Progenitor cell of endocrine pancreas (in vitro differentiated cells): ENCODE measurements around the gene RAB11FIP2. TPM values are rescaled to one million over a fixed set of nuclear protein-coding genes. Genes with fewer than 3 reads are reported as not detected.

Experiments used
- DNase-seq: peaks from one replicate; pipeline ENCODE4 v3.0.0; 2021; ENCODE audit warnings: low spot score; ENCODE audit not compliant: unreplicated experiment
- H3K27ac Mint-ChIP-seq: 2 replicates; pipeline ENCODE4 v1.8.0; 2021; ENCODE audit warnings: mild to moderate bottlenecking, moderate library complexity, mixed read lengths
- H3K27me3 Mint-ChIP-seq: 2 replicates; pipeline ENCODE4 v1.8.0; 2021; ENCODE audit warnings: mixed read lengths
- H3K36me3 Mint-ChIP-seq: 2 replicates; pipeline ENCODE4 v1.8.0; 2022; ENCODE audit warnings: mixed read lengths; ENCODE audit not compliant: insufficient read depth
- H3K4me1 Mint-ChIP-seq: 2 replicates; pipeline ENCODE4 v1.8.0; 2021; ENCODE audit warnings: low read depth, mixed read lengths
- H3K4me3 Mint-ChIP-seq: 2 replicates; pipeline ENCODE4 v1.8.0; 2021; ENCODE audit warnings: low read depth, mild to moderate bottlenecking, moderate library complexity, mixed read lengths
- H3K9me3 Mint-ChIP-seq: 2 replicates; pipeline ENCODE4 v1.8.0; 2021; ENCODE audit warnings: low read depth, mixed read lengths
- total RNA-seq: library from RNA; stranded (reverse); gene quantifications from 2 replicates; pipeline ENCODE4 v1.2.1, GENCODE V29; 2021
- TF ChIP-seq, protein P1 (sequence below): fragments of 200-600 bp; sonication (generic); IDR thresholded peaks from one replicate; pipeline ENCODE4 v1.5.0; 2021; ENCODE audit warnings: antibody characterized with exemption, mild to moderate bottlenecking; ENCODE audit not compliant: unreplicated experiment

Gene RAB11FIP2
- total RNA-seq, 1 donor from 2014 or later: 17.6 TPM

DNA sequence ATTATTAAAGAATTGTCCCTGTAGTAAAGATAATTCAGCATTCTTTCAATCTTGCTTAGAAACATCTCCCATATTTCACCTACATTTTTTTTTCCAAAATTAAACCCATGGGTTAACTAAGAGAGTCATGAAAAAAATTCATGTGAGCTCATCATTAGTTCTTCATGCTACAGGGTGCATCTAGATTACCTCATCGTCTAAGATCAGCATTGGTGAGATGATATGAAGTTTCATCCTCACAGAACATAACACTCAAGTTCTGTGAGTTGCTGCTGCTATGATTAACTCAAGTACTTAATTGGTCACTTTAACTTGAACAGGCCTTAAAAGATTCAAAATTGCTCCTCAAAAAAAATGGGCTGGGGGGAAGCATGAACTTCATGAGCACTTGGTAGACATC, 50.0 kb downstream of the RAB11FIP2 start:
- no peak overlapping the region for H3K4me3 Mint-ChIP-seq
- TF ChIP-seq, protein P1, sequence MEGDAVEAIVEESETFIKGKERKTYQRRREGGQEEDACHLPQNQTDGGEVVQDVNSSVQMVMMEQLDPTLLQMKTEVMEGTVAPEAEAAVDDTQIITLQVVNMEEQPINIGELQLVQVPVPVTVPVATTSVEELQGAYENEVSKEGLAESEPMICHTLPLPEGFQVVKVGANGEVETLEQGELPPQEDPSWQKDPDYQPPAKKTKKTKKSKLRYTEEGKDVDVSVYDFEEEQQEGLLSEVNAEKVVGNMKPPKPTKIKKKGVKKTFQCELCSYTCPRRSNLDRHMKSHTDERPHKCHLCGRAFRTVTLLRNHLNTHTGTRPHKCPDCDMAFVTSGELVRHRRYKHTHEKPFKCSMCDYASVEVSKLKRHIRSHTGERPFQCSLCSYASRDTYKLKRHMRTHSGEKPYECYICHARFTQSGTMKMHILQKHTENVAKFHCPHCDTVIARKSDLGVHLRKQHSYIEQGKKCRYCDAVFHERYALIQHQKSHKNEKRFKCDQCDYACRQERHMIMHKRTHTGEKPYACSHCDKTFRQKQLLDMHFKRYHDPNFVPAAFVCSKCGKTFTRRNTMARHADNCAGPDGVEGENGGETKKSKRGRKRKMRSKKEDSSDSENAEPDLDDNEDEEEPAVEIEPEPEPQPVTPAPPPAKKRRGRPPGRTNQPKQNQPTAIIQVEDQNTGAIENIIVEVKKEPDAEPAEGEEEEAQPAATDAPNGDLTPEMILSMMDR: no peak
- no peaks in the 10 kb centered on the region for H3K27me3 Mint-ChIP-seq
- H3K9me3 Mint-ChIP-seq: no peaks in the 10 kb centered on the region
- H3K4me1 Mint-ChIP-seq: no peaks in the 10 kb centered on the region
- no peak for DNase-seq
- peaks cover 5% of the 10 kb centered on the region for H3K36me3 Mint-ChIP-seq
- H3K27ac Mint-ChIP-seq: no peak overlapping the region

DNA sequence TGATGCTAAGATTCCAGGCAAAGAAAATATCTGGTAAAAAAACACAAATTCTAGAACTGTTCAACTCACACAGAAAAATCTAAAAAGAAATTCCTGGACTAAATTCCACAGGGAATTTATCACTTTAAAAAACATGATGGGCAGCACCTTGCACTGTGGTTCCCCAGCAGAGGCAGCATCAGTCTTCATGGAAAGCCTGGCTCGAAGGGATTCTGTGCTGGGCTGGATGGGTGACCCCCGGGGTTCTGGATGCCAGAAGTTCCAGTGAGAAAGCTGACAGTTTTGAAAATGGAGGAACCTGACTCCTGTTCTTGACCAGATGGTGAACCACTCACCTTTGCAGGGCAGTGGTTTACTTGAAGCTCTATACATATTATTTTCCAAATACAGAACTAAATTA, 52.0 kb downstream of the RAB11FIP2 start:
- DNase-seq: no peak
- H3K4me3 Mint-ChIP-seq: no peak overlapping the region
- peaks cover 2% of the 10 kb centered on the region for H3K36me3 Mint-ChIP-seq
- H3K27me3 Mint-ChIP-seq: no peaks in the 10 kb centered on the region
- no peaks in the 10 kb centered on the region for H3K9me3 Mint-ChIP-seq
- H3K4me1 Mint-ChIP-seq: no peaks in the 10 kb centered on the region
- H3K27ac Mint-ChIP-seq: no peak overlapping the region
- TF ChIP-seq, protein P1: no peak

DNA sequence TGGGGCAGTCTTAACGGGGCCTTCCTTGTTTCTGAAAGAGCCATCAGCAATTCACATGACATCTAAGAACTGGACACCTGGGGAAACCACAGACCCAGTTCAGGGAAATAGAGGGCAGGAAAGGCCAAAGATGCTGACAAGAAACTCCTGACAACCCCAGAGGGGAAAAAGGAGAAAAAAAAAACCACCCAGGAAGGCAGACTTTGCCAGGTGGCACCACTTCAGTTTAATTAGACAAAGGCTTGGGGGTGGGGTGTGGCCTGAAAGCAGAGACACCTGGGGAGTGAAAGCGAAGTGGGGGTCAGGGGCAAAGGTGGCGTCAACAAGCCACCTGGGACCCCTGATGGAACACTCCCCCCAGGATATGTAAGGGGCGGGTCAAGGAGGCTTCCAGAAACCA, 53.6 kb downstream of the RAB11FIP2 start:
- Mint-ChIP-seq H3K27ac (no peak overlapping the region), H3K27me3 (no peaks in the 10 kb centered on the region), H3K4me1 (no peaks in the 10 kb centered on the region), H3K36me3 (peaks cover 2% of the 10 kb centered on the region), H3K9me3 (no peaks in the 10 kb centered on the region), H3K4me3 (no peak overlapping the region)
- TF ChIP-seq, protein P1: no peak
- DNase-seq: no peak

DNA sequence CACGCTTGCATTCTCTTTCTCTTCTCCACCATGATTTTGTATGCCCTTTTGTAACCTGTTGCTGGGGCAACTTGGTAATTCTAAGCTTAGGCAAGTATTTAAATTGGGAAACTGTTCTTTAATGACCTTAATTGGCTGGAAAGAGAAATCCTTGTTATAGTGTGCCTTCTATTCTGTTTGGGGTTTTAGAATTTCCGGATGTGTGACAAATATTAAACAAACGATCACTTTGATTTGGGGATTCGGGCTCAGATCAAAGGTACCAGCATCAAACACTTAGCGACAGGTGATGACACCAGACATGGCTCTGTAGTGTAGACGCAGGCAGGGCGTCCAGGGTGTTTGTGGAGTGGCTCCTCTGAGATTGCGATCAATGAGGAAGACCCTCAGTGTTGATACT, 55.0 kb downstream of the RAB11FIP2 start:
- no peak for DNase-seq
- no peaks in the 10 kb centered on the region for H3K4me1 Mint-ChIP-seq
- no peak overlapping the region for H3K4me3 Mint-ChIP-seq
- TF ChIP-seq, protein P1: no peak
- H3K9me3 Mint-ChIP-seq: peaks cover 4% of the 10 kb centered on the region
- peaks cover 2% of the 10 kb centered on the region for H3K36me3 Mint-ChIP-seq
- H3K27me3 Mint-ChIP-seq: no peaks in the 10 kb centered on the region
- H3K27ac Mint-ChIP-seq: no peak overlapping the region

DNA sequence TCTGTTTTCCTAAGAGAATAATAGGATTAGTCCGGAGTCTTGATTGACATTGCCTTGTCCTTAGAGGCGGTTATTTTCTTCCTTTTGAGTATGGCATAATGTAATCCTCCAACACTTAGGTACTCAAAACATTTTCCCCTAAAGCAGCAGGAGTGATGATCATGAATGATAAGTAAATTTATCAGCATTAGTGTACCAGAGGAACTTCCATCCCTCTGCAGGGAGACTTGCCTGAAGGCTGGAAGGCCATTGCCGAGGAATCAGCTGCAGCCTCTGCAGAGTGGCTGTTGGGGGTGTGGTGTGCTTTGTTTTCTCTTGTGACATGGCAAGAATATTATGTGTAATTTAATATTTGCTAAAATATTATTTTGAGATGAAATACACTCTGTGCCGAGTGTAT, 56.8 kb downstream of the RAB11FIP2 start:
- TF ChIP-seq, protein P1: no peak
- no peak overlapping the region for H3K4me3 Mint-ChIP-seq
- no peak overlapping the region for H3K27ac Mint-ChIP-seq
- no peaks in the 10 kb centered on the region for H3K4me1 Mint-ChIP-seq
- peaks cover 4% of the 10 kb centered on the region for H3K9me3 Mint-ChIP-seq
- DNase-seq: no peak
- no peaks in the 10 kb centered on the region for H3K36me3 Mint-ChIP-seq
- H3K27me3 Mint-ChIP-seq: no peaks in the 10 kb centered on the region
